ENCODE measurements around the gene JAK2. TPM values are rescaled to one million over a fixed set of nuclear protein-coding genes. Genes with fewer than 3 reads are reported as not detected.

JAK2 gene
- total and polyA plus RNA-seq, 2 donors (not counting 3 experiments of a cell fraction or from before 2014, with no cell fraction given): 2.1 to 10.3 TPM

DNA sequence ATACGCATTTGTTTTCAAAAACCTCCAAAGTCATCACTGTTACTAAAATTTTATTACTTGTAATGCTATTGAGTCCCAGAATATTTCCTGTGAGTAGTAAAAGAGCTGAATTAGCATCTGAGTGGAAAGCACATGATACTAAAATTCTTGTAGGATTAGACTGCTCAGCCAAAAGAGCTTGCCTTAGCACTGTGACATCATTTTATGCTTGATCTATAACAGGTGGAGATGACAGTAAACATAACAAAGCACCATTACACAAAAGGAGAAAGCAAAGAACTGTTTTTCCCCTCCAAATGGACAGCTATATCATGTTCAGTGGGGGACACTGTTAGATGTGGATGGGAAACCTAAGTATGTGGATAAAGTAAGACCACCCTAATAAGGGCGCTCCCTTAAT is 5.8 kb upstream of the JAK2 start:
- H3K9ac ChIP-seq (replicated peaks; ENCODE audit: extremely low read depth, insufficient read depth, low read length): no peak overlapping the region
- H3K79me2 ChIP-seq (ENCODE audit: control insufficient read depth, insufficient read depth, low read length): no peaks in the 10 kb centered on the region
- BruUV-seq (replicated peaks): no TSS peak
- no peaks in the 10 kb centered on the region for H3K9me1 ChIP-seq (replicated peaks; ENCODE audit: control insufficient read depth, extremely low read depth, insufficient read depth, low read length)
- TF ChIP-seq JUN (IDR thresholded peaks at IDR 0.05; ENCODE audit: borderline replicate concordance, insufficient read depth, insufficient read length, low read depth) (no peak), FOS (IDR thresholded peaks at IDR 0.05; ENCODE audit: borderline replicate concordance, insufficient read depth, low read length) (no peak), GATA2 (IDR thresholded peaks at IDR 0.05; ENCODE audit: insufficient read depth, insufficient read length, low read depth, low read length) (no peak), EZH2 (IDR thresholded peaks at IDR 0.05; ENCODE audit: borderline replicate concordance, low read depth, low read length, severe bottlenecking) (no peak), POLR2A (IDR thresholded peaks at IDR 0.05; ENCODE audit: low read depth, low read length) (no peak), POLR2AphosphoS5 (IDR thresholded peaks at IDR 0.05; ENCODE audit: insufficient read depth, low read depth, low read length) (no peak), MYC (IDR thresholded peaks at IDR 0.05; ENCODE audit: low read depth, low read length) (no peak)
- TF ChIP-seq, protein P1, sequence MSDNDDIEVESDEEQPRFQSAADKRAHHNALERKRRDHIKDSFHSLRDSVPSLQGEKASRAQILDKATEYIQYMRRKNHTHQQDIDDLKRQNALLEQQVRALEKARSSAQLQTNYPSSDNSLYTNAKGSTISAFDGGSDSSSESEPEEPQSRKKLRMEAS (IDR thresholded peaks at IDR 0.05; ENCODE audit: insufficient read depth, insufficient read length): no peak
- TF ChIP-seq, protein P2, sequence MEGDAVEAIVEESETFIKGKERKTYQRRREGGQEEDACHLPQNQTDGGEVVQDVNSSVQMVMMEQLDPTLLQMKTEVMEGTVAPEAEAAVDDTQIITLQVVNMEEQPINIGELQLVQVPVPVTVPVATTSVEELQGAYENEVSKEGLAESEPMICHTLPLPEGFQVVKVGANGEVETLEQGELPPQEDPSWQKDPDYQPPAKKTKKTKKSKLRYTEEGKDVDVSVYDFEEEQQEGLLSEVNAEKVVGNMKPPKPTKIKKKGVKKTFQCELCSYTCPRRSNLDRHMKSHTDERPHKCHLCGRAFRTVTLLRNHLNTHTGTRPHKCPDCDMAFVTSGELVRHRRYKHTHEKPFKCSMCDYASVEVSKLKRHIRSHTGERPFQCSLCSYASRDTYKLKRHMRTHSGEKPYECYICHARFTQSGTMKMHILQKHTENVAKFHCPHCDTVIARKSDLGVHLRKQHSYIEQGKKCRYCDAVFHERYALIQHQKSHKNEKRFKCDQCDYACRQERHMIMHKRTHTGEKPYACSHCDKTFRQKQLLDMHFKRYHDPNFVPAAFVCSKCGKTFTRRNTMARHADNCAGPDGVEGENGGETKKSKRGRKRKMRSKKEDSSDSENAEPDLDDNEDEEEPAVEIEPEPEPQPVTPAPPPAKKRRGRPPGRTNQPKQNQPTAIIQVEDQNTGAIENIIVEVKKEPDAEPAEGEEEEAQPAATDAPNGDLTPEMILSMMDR (IDR thresholded peaks at IDR 0.05; ENCODE audit: extremely low read depth in 1 of 2, insufficient read depth in 1 of 2, low read depth in 1 of 2, low read length in 2 of 2): no peak
- no peak overlapping the region for H2AFZ ChIP-seq (ENCODE audit: low read depth, low read length)
- no peak for FAIRE-seq
- intact Hi-C loops (cut with micrococcal nuclease): no loop called here
- no peak overlapping the region for H3K4me3 ChIP-seq (replicated peaks in 1 of 3; ENCODE audit: insufficient read depth in 1 of 3, low read depth in 1 of 3, low read length in 3 of 3)
- ChIA-PET POLR2A (no interaction called here), CTCF (interaction anchor here (0.9 to 2.3 kb wide), 5 partner anchors 8 to 447 kb away, joined by 3 to 6 read pairs (median 3); no protein-coding TSS in a partner anchor)
- no peak for DNase-seq (ENCODE audit: low read depth, low spot score)
- peaks cover 8% of the 10 kb centered on the region for H3K4me1 ChIP-seq (ENCODE audit: control insufficient read depth, extremely low read depth, insufficient read depth, low read length)
- no peak overlapping the region for H3K4me2 ChIP-seq (ENCODE audit: insufficient read depth, low read length)
- dilution Hi-C loops (cut with MboI; ENCODE audit: extremely low pct_ligation_motif_present, low sequenced_read_pairs): no loop called here
- H3K27ac ChIP-seq (ENCODE audit: insufficient read depth, low read depth, low read length): no peak overlapping the region
- H3K27me3 ChIP-seq (ENCODE audit: control insufficient read depth in 2 of 2, insufficient read depth in 2 of 2, low read length in 2 of 2): no peaks in the 10 kb centered on the region
- no peaks in the 10 kb centered on the region for H3K9me3 ChIP-seq (replicated peaks; ENCODE audit: control insufficient read depth, insufficient read depth, low read length)
- H4K20me1 ChIP-seq (replicated peaks; ENCODE audit: control insufficient read depth, extremely low read depth, insufficient read depth, low read length): no peaks in the 10 kb centered on the region
- no peaks in the 10 kb centered on the region for H3K36me3 ChIP-seq (ENCODE audit: control insufficient read depth in 2 of 2, extremely low read depth in 1 of 2, insufficient read depth in 2 of 2, low read length in 2 of 2)
